LNCaP clone FGC (cell line): ENCODE results near the gene CGGBP1.

Experiments used
- DNase-seq: peaks from one replicate; pipeline ENCODE4 v3.0.0-alpha.2; 2011; ENCODE audit warnings: low read depth
- H3K4me3 ChIP-seq: 2 replicates; pipeline ENCODE4 v1.5.1; 2011; ENCODE audit warnings: mild to moderate bottlenecking, low read depth, low read length, control low read depth
- TF ChIP-seq, protein P1 (sequence below): IDR thresholded peaks from 2 replicates; pipeline ENCODE4 v1.5.1; 2012; ENCODE audit warnings: mild to moderate bottlenecking; ENCODE audit not compliant: control insufficient read depth, insufficient read depth; ENCODE audit errors: extremely low read depth

CGGBP1 gene, protein sequence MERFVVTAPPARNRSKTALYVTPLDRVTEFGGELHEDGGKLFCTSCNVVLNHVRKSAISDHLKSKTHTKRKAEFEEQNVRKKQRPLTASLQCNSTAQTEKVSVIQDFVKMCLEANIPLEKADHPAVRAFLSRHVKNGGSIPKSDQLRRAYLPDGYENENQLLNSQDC

DNA sequence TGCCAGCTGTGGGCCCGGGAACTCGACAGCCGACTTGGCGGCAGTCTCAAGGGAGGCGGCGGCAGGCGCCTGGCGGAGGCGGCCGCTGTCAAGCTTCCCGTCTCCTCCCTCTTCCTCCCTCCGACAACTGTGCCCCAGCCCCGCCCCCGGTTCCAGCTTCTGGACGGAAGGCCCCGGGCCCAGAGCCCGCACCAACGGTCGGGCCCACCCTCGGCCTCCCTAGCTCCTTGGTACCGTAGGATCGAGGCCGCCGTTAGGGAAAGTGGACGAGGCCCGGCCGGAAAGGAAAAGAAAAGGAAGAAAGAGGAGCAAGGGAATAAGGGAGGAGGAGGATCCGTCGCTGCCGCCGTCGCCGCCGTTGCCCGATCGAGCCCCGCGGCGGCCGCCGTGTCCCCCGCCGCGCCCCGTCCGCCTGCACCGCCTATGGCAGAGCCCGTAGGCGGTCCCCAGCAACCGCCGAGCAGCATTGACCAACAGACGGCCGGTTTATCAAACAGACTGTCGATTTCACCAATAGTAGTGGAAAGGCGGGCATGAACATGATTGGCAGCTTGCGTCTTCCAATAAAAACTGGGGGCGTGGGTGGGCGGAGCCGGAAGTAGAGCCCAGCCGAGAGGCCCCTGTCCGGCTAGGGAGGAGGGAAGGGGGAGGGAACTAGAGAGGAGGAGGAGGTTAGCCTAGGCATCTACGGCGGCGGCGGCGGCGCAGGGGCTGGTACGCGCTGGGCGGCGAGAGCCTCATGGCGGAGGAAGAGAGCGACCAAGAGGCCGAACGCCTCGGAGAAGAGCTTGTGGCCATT is at the start of gene CGGBP1, which contains the start of gene ZNF654:
TSS of gene CGGBP1 (minus strand) at position 425 of the 799 bp plus-strand sequence. CDS start 3,029 bp downstream, outside the sequence.
TSS of gene ZNF654 (plus strand) at position 675 of the 799 bp plus-strand sequence. CDS start at position 740, 65 bp downstream.
- TF ChIP-seq, protein P1, sequence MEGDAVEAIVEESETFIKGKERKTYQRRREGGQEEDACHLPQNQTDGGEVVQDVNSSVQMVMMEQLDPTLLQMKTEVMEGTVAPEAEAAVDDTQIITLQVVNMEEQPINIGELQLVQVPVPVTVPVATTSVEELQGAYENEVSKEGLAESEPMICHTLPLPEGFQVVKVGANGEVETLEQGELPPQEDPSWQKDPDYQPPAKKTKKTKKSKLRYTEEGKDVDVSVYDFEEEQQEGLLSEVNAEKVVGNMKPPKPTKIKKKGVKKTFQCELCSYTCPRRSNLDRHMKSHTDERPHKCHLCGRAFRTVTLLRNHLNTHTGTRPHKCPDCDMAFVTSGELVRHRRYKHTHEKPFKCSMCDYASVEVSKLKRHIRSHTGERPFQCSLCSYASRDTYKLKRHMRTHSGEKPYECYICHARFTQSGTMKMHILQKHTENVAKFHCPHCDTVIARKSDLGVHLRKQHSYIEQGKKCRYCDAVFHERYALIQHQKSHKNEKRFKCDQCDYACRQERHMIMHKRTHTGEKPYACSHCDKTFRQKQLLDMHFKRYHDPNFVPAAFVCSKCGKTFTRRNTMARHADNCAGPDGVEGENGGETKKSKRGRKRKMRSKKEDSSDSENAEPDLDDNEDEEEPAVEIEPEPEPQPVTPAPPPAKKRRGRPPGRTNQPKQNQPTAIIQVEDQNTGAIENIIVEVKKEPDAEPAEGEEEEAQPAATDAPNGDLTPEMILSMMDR = no peak
- H3K4me3 ChIP-seq = peak within 1 kb of the TSS; percentile 97
- DNase-seq = peak; percentile 97

DNA sequence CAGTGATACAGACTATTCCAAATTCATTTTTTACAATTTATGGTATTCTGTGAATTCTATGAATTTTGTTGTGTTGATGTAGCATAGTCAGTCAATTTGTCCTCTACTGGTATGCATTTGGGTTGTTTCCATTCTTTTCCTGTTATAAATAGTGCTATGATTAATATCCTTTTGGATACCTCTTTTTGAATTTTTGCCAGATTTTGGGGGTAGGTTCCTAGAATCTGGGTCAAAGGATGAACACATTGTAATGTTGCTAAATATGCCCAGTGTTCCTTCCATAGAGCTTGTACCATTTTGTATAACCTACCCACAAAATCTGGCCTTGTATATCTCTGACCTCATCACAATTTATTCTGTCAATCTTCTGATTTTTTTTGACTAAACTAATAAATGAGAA is 46.5 kb upstream of the CGGBP1 start:
- no peak for DNase-seq
- H3K4me3 ChIP-seq = no peak overlapping the region
- TF ChIP-seq, protein P1 = no peak

DNA sequence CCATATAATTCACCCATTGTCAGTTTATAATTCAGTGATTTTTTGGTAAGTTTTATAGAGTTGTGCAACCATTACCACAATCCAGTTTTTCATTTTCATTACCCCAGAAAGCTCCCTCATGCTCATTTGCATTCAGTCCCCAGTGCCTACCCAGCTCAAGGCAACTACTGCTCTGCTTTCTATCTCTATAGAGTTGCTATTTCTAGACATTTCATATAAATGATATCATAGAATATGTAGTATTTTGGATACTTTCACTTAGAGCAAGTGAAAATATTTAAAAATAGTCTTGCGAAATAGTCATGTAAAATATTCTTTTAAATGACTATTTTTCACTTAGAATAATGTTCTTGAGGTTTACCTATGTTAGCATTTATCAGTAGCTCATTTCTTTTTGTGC is 42.3 kb upstream of the CGGBP1 start:
- DNase-seq = no peak
- TF ChIP-seq, protein P1 = no peak
- no peak overlapping the region for H3K4me3 ChIP-seq

DNA sequence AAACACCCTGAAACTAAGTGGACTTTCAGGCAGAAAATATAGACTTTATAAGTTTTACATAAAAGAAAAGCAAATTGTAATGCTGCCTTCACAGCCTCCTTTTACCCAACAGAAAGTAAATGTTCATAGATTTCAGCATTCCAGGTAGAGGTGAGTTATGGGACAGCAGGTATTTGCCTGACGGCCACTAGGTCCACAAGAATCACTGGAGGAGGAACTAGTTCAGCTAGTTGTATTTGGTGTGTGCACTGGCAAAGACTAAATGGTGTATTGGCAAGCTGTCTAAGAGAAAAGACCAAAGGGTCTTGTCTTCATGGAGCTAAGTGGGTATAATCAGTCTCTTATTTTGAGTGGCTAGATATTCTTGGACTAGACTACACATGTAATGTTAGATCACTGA is 34.5 kb upstream of the CGGBP1 start:
- DNase-seq = peak; percentile 62
- no peak overlapping the region for H3K4me3 ChIP-seq
- TF ChIP-seq, protein P1 = no peak

DNA sequence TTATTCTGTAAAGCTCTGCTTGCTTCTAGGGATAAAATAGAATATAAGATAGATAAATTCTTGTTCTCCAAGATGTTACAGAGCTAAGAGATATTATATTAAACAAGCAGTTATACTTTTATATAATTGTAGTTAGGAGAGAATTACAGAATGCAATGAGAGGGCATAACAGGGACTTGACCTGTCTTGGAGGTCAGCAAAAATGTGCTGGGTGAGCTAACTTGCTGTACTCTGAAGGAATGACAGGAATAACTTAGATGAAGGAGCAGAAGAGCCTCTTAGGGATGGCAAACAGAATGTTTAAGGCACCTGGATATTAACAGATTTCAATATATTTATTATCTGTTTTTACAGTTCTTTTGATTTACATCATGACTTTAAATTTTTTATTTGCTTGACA is 33.5 kb upstream of the CGGBP1 start:
- TF ChIP-seq, protein P1 = no peak
- DNase-seq = no peak
- H3K4me3 ChIP-seq = no peak overlapping the region

DNA sequence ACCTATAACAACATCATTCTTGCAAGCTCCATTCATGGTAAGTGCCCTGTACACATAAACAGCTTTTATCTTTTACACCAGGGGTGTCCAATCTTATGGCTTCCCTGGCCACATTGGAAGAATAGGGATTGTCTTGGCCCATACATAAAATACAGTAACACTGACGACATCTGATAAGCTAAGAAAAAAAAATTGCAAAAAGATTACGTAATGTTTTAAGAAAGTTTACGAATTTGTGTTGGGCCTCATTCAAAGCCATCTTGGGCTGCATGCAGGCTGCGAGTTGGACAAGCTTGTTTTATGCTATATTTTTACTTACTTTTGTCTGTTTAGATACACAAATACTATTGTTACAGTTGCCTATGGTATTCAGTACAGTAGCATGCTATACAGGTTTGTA is 31.9 kb upstream of the CGGBP1 start:
- no peak overlapping the region for H3K4me3 ChIP-seq
- DNase-seq = peak; percentile 31
- TF ChIP-seq, protein P1 = no peak

DNA sequence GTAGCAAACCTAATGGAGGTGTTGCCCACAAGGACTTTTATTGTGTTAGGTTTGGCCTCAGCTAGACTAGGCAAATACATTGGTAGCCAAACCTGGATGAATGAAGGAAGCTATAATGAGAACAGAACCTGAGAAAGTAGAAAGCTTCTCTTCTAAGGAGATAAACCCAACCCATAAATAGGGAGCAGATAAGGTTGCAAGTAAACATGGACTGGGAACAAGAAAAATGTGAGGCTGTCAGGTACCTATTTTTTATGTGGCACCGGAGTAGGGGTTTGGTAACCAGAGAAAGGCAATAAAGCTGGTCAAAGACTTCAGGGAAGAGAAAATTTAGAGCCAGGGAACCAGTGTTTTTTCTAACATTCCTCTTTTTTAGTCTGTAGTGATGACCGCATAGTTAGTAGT is 25.3 kb upstream of the CGGBP1 start:
- peak; percentile 93 for DNase-seq
- TF ChIP-seq, protein P1 = no peak
- H3K4me3 ChIP-seq = no peak overlapping the region
